HUES6 (cell line): ENCODE measurements around the gene IGLON5.

Experiments
- H3K27ac ChIP-seq: 2 replicates; pipeline ENCODE4 v1.7.0; 2013; ENCODE audit warnings: low read depth, mild to moderate bottlenecking, low read length, inconsistent platforms
- H3K27me3 ChIP-seq: 2 replicates; pipeline ENCODE4 v1.6.1; 2013; ENCODE audit warnings: low read length; ENCODE audit not compliant: control insufficient read depth, insufficient read depth
- H3K36me3 ChIP-seq: 2 replicates; pipeline ENCODE4 v1.6.1; 2013; ENCODE audit warnings: low read length; ENCODE audit not compliant: control insufficient read depth, insufficient read depth
- H3K4me1 ChIP-seq: 2 replicates; pipeline ENCODE4 v1.6.1; 2013; ENCODE audit warnings: low read length; ENCODE audit not compliant: control insufficient read depth, insufficient read depth
- H3K4me3 ChIP-seq: 2 replicates; pipeline ENCODE4 v1.5.1; 2013; ENCODE audit warnings: low read depth, low read length
- H3K9ac ChIP-seq: one replicate; pipeline ENCODE4 v1.6.1; 2013; ENCODE audit warnings: mild to moderate bottlenecking, low read length
- H3K9me3 ChIP-seq: 2 replicates; pipeline ENCODE4 v1.6.1; 2013; ENCODE audit warnings: low read depth, low read length; ENCODE audit not compliant: control insufficient read depth, insufficient read depth

The IGLON5 gene

DNA sequence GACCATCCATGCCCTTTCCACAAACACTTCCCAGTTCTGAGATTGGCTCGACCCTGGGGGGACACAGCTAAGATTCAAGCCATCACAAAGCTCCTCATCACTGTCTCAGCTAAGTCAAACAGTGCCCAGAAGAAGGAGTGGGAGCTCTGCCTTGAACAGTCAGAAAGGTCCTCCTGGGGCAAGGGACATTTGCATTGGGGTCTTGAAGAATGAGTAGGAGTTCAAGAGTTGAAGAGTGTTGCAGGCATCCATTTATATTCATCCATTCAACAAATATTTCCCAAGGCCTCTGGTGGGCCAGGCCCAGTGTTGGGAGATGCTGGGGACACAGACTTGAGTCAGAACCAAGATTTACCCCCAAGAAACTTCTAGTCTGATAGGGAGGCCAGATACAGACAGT lies 6.5 kb downstream of the IGLON5 start:
- H3K4me1 ChIP-seq, result peaks cover 14% of the 10 kb centered on the region
- no peaks in the 10 kb centered on the region for H3K27me3 ChIP-seq
- no peak overlapping the region for H3K27ac ChIP-seq
- peaks cover 4% of the 10 kb centered on the region; the same call in 1 of the 2 replicates for H3K36me3 ChIP-seq
- H3K9ac ChIP-seq, result no peak overlapping the region
- H3K9me3 ChIP-seq, result peaks cover 5% of the 10 kb centered on the region
- H3K4me3 ChIP-seq, result no peak overlapping the region

DNA sequence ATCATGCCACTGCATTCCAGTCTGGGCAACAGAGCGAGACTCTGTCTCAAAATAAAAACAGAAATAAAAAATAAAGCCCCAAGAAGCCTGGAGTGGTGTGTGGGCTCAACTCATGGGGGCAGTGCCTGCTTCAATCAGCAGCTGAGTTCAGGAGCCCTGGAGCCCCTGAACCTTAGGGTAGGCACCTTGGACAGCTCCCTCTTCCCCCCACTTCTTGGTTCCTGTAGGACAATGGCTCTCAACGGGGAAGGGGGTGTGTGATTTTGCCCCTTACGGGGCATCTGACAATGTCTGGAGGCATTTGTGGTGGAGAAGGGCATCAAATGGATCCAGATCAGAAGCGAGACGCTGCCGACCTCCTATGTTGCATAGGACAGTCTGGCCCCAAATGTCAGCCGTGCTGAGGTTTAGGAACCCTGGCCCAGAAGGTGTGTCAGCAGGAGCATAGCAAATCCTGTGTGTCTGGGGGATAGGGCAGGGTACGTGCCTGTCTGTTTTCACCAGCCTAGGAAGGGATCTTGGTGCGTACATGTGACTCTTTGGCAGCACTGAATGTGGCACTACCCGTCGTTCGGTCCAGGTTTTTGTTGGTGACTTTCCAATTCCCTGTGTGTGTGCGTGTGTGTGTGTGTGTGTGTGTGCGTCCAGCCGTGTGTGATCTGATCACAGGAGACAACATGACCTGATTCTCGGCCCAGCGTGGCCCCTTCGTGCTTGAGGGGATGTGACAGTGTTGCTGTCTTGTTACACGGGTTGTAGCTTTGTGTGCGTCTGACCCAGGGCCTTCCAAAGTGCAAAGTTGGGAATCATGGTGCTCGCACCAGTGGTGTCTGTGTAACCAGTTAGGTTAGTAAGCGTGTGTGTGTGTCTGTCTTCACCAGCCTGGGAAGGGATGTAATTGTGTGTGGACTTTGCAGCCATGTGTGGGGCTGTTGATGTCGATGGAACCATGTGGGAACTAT lies 7.5 kb downstream of the IGLON5 start:
- H3K36me3 ChIP-seq, result peaks cover 8% of the 10 kb centered on the region; the same call in 1 of the 2 replicates
- H3K4me1 ChIP-seq, result peaks cover 10% of the 10 kb centered on the region
- H3K27me3 ChIP-seq, result no peaks in the 10 kb centered on the region
- peaks cover 5% of the 10 kb centered on the region for H3K9me3 ChIP-seq
- H3K9ac ChIP-seq, result no peak overlapping the region
- no peak overlapping the region for H3K27ac ChIP-seq
- no peak overlapping the region for H3K4me3 ChIP-seq

DNA sequence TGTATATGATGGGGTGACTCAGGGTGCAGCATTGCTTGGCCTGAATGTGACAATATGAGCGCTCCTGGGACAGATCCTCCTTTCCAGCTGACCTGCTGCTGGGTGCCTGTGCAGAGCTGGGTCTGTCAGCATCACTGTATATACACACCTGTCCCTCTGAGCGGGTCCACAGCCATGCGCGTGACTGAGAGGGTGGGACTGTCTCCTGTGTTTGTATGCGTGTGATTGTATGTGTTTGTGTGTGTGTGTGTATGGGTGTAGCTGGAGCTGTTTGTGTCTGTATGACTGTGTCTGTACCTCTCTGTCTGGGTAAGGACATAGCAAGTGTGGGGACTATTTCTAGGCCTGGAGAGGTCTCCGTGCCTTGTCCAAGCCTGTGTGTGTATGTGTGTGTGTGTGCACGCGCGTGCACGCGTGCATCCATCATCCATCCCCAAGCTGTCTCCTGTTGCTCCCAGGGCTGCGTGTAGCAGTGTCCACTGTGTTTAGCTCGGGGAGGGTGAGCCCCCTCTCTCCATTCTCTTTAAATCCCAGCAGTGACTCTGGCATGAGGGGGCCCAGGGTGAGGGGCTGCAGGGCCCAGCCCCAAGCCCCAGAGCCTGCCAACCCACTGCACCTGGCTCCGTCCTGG lies 8.3 kb downstream of the IGLON5 start:
- Histone ChIP-seq H3K9me3 (peaks cover under 1% of the 10 kb centered on the region), H3K27me3 (no peaks in the 10 kb centered on the region), H3K36me3 (peaks cover 6% of the 10 kb centered on the region; the same call in 1 of the 2 replicates), H3K4me3 (no peak overlapping the region), H3K4me1 (peaks cover 10% of the 10 kb centered on the region), H3K27ac (no peak overlapping the region), H3K9ac (no peak overlapping the region)

DNA sequence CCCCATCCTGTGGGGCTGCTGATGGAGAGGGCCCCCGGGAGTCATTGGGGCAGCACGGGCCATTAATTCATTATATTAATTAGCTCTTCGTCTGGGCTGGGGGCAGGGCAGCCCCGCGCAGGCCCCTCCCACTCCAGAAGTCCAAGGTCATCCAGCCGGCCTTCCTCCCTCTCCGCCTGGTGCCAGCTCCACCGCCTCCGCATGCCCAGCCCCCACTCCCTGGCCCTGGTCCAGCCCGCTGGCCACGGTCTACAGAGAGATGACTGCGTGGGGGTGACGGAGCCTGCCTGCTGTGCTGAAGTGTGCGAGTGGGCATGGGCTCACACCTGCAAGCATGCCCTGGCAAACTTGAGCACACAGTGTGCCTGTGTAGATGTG lies 8.8 kb downstream of the IGLON5 start:
- H3K27me3 ChIP-seq, result no peaks in the 10 kb centered on the region
- peaks cover 5% of the 10 kb centered on the region; the same call in 1 of the 2 replicates for H3K36me3 ChIP-seq
- no peak overlapping the region for H3K4me3 ChIP-seq
- H3K4me1 ChIP-seq, result peaks cover 10% of the 10 kb centered on the region
- no peak overlapping the region for H3K9ac ChIP-seq
- H3K27ac ChIP-seq, result no peak overlapping the region
- no peaks in the 10 kb centered on the region for H3K9me3 ChIP-seq

DNA sequence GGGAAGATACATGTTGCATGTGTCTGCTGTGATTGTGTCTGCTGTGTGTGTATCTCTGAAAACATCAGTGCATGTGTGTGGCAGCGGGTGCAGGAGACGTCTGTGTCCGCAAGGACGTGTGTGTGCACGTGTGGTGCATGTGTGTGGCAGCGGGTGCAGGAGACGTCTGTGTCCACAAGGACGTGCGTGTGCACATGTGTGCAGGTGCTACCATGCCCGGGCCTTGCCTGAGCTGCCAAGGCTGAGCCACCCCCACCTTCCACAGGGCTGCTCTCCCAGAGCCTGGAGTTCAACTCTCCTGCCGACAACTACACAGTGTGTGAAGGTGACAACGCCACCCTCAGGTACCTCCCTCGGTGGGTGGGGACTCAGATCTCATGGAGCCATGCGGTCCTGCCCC lies 10.4 kb downstream of the IGLON5 start:
- H3K27ac ChIP-seq, result no peak overlapping the region
- no peak overlapping the region for H3K4me3 ChIP-seq
- no peaks in the 10 kb centered on the region for H3K9me3 ChIP-seq
- peaks cover 5% of the 10 kb centered on the region; the same call in 1 of the 2 replicates for H3K27me3 ChIP-seq
- H3K36me3 ChIP-seq, result peaks cover 5% of the 10 kb centered on the region; the same call in 1 of the 2 replicates
- H3K4me1 ChIP-seq, result peaks cover 10% of the 10 kb centered on the region
- no peak overlapping the region for H3K9ac ChIP-seq

DNA sequence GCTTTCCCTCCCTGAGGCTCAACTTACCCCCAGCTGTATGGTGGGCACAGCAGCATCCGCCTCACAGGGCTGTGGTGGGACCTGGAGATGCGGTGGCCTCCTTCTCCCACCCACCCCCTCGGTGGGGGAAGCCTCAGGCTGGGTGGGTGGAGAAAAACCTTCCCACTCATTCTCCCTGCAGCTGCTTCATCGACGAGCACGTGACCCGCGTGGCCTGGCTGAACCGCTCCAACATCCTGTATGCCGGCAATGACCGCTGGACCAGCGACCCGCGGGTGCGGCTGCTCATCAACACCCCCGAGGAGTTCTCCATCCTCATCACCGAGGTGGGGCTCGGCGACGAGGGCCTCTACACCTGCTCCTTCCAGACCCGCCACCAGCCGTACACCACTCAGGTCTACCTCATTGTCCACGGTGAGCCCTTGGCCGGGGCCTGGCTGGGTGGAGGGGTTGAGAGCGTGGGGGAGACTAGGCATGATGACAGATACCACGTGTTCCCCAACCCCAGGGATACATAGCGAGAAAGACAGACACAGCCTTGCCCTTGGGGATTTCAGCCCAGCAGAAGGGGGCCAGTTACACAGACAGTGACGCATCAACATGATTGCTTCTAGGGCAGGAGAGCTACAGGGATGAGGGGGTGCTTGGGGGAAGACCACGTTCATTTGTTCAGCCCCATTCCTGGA lies 12.2 kb downstream of the IGLON5 start:
- H3K27ac ChIP-seq, result no peak overlapping the region
- no peaks in the 10 kb centered on the region for H3K9me3 ChIP-seq
- peaks cover 17% of the 10 kb centered on the region for H3K4me1 ChIP-seq
- H3K9ac ChIP-seq, result no peak overlapping the region
- H3K27me3 ChIP-seq, result peaks cover 12% of the 10 kb centered on the region
- H3K4me3 ChIP-seq, result no peak overlapping the region
- peaks cover 5% of the 10 kb centered on the region; the same call in 1 of the 2 replicates for H3K36me3 ChIP-seq

DNA sequence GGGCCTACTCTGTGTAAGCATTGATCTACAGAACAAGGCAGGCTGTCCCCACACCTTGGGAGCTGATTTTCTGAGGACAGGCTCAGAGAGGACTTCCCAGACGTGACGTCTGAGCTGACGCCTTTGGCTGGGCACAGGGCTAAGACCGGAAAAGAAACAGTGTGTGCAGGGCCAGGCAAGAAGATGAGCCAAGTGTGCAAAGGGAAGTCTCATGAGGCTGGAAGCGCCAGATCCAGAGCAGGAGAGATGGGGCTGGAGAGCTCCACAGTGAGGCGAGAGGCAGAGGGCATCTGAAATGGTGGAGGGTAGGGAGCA lies 12.7 kb downstream of the IGLON5 start:
- H3K27ac ChIP-seq, result no peak overlapping the region
- no peak overlapping the region for H3K4me3 ChIP-seq
- no peaks in the 10 kb centered on the region for H3K9me3 ChIP-seq
- H3K36me3 ChIP-seq, result peaks cover 5% of the 10 kb centered on the region; the same call in 1 of the 2 replicates
- H3K9ac ChIP-seq, result no peak overlapping the region
- peaks cover 12% of the 10 kb centered on the region for H3K27me3 ChIP-seq
- H3K4me1 ChIP-seq, result peaks cover 17% of the 10 kb centered on the region

DNA sequence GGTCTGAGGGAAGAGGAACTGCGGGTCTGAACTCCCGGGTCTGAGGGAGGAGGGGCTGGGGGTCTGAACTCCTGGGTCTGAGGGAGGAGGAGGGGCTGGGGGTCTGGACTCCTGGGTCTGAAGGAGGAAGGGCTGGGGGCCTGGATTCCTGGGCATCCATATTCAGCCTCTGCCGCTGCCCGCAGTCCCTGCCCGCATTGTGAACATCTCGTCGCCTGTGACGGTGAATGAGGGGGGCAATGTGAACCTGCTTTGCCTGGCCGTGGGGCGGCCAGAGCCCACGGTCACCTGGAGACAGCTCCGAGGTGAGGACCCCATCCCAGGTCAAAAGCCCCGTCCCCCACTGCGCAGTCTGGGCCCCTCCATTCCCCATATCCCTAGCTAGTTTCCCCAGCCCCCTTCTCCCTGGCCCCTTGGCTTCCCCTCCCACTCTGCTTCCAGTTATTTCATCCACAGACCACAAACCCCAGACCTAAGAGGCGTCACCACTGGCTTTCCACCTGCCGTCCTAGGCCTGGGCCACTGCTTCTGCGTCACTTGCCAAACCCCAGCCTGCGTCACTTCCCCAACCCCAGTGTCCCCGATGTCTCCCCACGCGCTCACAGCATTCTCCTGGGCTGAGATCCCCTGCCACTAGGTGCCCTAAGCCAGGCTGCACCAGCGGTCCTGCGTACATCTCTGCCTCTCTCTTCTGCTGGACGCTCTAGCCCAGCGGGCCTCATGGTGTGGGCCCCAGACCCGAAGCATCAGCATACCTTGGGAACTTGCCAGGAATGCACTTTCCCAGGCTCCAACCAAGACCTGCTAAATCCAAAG lies 13.9 kb downstream of the IGLON5 start:
- Histone ChIP-seq H3K9me3 (no peaks in the 10 kb centered on the region), H3K9ac (no peak overlapping the region), H3K36me3 (peaks cover 14% of the 10 kb centered on the region), H3K4me1 (peaks cover 10% of the 10 kb centered on the region), H3K27ac (no peak overlapping the region), H3K4me3 (no peak overlapping the region), H3K27me3 (peaks cover 12% of the 10 kb centered on the region)

DNA sequence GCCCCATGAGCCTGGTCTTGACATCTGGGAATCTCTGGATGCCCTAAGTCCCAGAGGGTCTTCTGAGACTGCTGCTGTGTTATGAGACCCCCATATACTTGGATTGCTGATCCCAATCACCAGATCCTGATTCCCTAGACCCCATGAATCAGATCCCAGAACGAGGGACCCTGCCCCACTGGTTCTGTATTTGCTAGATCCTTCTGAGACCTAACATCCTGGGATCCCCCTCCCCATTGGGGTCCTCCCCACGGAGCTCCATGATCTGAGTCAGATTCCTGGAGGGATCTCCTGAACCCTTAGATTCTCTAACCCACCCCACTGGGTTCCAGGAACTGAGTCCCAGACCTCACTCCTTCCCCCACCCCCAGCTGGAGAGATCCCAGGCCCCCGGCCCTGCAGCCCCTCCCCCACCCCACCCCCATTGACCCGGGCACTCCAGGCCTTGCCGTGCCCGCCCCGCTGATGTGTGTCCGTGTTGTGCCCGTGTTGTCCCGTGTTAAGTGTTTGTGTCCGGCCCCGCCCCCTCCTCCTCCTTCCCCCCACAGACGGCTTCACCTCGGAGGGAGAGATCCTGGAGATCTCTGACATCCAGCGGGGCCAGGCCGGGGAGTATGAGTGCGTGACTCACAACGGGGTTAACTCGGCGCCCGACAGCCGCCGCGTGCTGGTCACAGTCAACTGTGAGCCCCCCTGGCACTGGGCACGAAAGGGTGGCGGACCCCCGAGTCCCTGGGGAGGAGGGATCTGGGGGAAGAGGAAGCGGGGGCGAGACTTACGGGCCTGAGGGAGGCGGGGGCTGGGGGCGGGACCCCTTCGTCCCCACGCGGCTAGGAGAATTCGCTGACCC lies 15.0 kb downstream of the IGLON5 start:
- Histone ChIP-seq H3K9me3 (no peaks in the 10 kb centered on the region; the same call in 1 of the 2 replicates), H3K4me3 (peak overlapping the region; percentile 66), H3K4me1 (peaks cover 7% of the 10 kb centered on the region), H3K9ac (no peak overlapping the region), H3K36me3 (peaks cover 25% of the 10 kb centered on the region), H3K27me3 (peaks cover 12% of the 10 kb centered on the region), H3K27ac (no peak overlapping the region)
